WTC11 (cell line): ENCODE data around the gene PROSER3. TPM values are rescaled to one million over a fixed set of nuclear protein-coding genes. Genes with fewer than 3 reads are reported as not detected.
A peak's percentile ranks its signal among the peaks of the same experiment; 100 is the strongest.

ENCODE experiments used
- ATAC-seq: fragments of 200-7000 bp; cut with Tn5 transposase; 2 replicates; pipeline ENCODE4 v1.10.0; 2021; ENCODE audit warnings: mild to moderate bottlenecking, moderate library complexity
- CTCF ChIA-PET: fragments of 300-600 bp; sonication (Branson Sonifier 250); formaldehyde crosslinking; loops from one replicate; lab custom pipeline; 2021; ENCODE audit warnings: antibody characterized with exemption; lab: Charles Lee
- POLR2A ChIA-PET: fragments of 350-600 bp; sonication (Branson Sonifier 250); formaldehyde crosslinking; loops from one replicate; lab custom pipeline; 2021; ENCODE audit warnings: antibody characterized with exemption; lab: Charles Lee
- DNase-seq: peaks from one replicate; pipeline ENCODE4 v3.0.0; 2021; ENCODE audit warnings: low spot score
- H3K27ac Mint-ChIP-seq: 2 replicates; pipeline ENCODE4 v1.8.0; 2021; ENCODE audit warnings: mixed read lengths
- H3K27me3 Mint-ChIP-seq: 2 replicates; pipeline ENCODE4 v1.8.0; 2021; ENCODE audit warnings: low read depth, mild to moderate bottlenecking, moderate library complexity, mixed read lengths
- H3K36me3 Mint-ChIP-seq: 2 replicates; pipeline ENCODE4 v1.8.0; 2021; ENCODE audit warnings: mixed read lengths
- H3K4me1 Mint-ChIP-seq: 2 replicates; pipeline ENCODE4 v1.8.0; 2022; ENCODE audit warnings: mixed read lengths
- H3K4me3 Mint-ChIP-seq: 2 replicates; pipeline ENCODE4 v1.8.0; 2021; ENCODE audit warnings: mild to moderate bottlenecking, moderate library complexity, mixed read lengths
- H3K9me3 Mint-ChIP-seq: 2 replicates; pipeline ENCODE4 v1.8.0; 2021; ENCODE audit warnings: mixed read lengths
- ATF2 ChIP-seq: sonication (generic); formaldehyde crosslinking; IDR thresholded peaks from 2 replicates; pipeline ENCODE4 v1.8.1; 2022; ENCODE audit warnings: low read depth, missing genetic modification reagents, borderline replicate concordance
- E2F1 ChIP-seq: sonication (generic); formaldehyde crosslinking; IDR thresholded peaks from 2 replicates; pipeline ENCODE4 v1.8.0; 2022; ENCODE audit warnings: mild to moderate bottlenecking, missing genetic modification reagents
- E2F4 ChIP-seq: sonication (generic); formaldehyde crosslinking; IDR thresholded peaks from 2 replicates; pipeline ENCODE4 v1.8.1; 2022; ENCODE audit warnings: low read depth, mild to moderate bottlenecking, moderate library complexity, missing genetic modification reagents, borderline replicate concordance
- ELF4 ChIP-seq: sonication (generic); formaldehyde crosslinking; IDR thresholded peaks from 2 replicates; pipeline ENCODE4 v1.8.1; 2022; ENCODE audit warnings: low read depth, mild to moderate bottlenecking, moderate library complexity, missing genetic modification reagents
- ERG ChIP-seq: fragments of 250-450 bp; sonication (Bioruptor Pico); IDR thresholded peaks from 2 replicates; pipeline ENCODE4 v1.8.0; 2021; ENCODE audit warnings: mild to moderate bottlenecking
- FOXP1 ChIP-seq: sonication (generic); formaldehyde crosslinking; IDR thresholded peaks from 2 replicates; pipeline ENCODE4 v1.8.0; 2022; ENCODE audit warnings: missing genetic modification reagents, mild to moderate bottlenecking, moderate library complexity, borderline replicate concordance
- GABPB1 ChIP-seq: sonication (generic); formaldehyde crosslinking; IDR thresholded peaks from 2 replicates; pipeline ENCODE4 v1.8.1; 2023; ENCODE audit warnings: mild to moderate bottlenecking, missing genetic modification reagents
- GRHL2 ChIP-seq: fragments of 250-450 bp; sonication (Bioruptor Pico); IDR thresholded peaks from 2 replicates; pipeline ENCODE4 v1.8.0; 2022; ENCODE audit warnings: mild to moderate bottlenecking, moderate library complexity; ENCODE audit not compliant: insufficient replicate concordance, severe bottlenecking
- HMGXB4 ChIP-seq: sonication (generic); formaldehyde crosslinking; IDR thresholded peaks from 2 replicates; pipeline ENCODE4 v1.8.1; 2023; ENCODE audit warnings: mild to moderate bottlenecking, moderate library complexity, missing genetic modification reagents
- IRF1 ChIP-seq: sonication (generic); formaldehyde crosslinking; IDR thresholded peaks from 2 replicates; pipeline ENCODE4 v1.8.0; 2023; ENCODE audit warnings: missing genetic modification reagents
- MXD4 ChIP-seq: fragments of 250-450 bp; sonication (Bioruptor Pico); IDR thresholded peaks from 2 replicates; pipeline ENCODE4 v1.8.0; 2021; ENCODE audit warnings: mild to moderate bottlenecking, moderate library complexity, borderline replicate concordance
- NFYB ChIP-seq: sonication (generic); formaldehyde crosslinking; conservative IDR thresholded peaks from 2 replicates; pipeline ENCODE4 v1.8.0; 2022; ENCODE audit warnings: low read depth, missing genetic modification reagents
- NR1H2 ChIP-seq: sonication (generic); formaldehyde crosslinking; IDR thresholded peaks from 2 replicates; pipeline ENCODE4 v1.9.0; 2021; ENCODE audit warnings: mild to moderate bottlenecking, moderate library complexity, missing genetic modification reagents
- PREB ChIP-seq: sonication (generic); formaldehyde crosslinking; IDR thresholded peaks from 2 replicates; pipeline ENCODE4 v1.8.1; 2022; ENCODE audit warnings: mild to moderate bottlenecking, missing genetic modification reagents, moderate library complexity, borderline replicate concordance
- SP1 ChIP-seq: sonication (generic); formaldehyde crosslinking; conservative IDR thresholded peaks from 2 replicates; pipeline ENCODE4 v1.8.1; 2022; ENCODE audit warnings: missing genetic modification reagents
- ZBTB43 ChIP-seq: sonication (generic); formaldehyde crosslinking; IDR thresholded peaks from 2 replicates; pipeline ENCODE4 v1.8.1; 2023; ENCODE audit warnings: mild to moderate bottlenecking, missing genetic modification reagents
- ZNF121 ChIP-seq: sonication (generic); formaldehyde crosslinking; IDR thresholded peaks from 2 replicates; pipeline ENCODE4 v1.8.0; 2023; ENCODE audit warnings: missing genetic modification reagents
- ZNF317 ChIP-seq: sonication (generic); formaldehyde crosslinking; IDR thresholded peaks from 2 replicates; pipeline ENCODE4 v1.8.1; 2023; ENCODE audit warnings: low read depth, mild to moderate bottlenecking, moderate library complexity, missing genetic modification reagents, borderline replicate concordance
- ZNF396 ChIP-seq: fragments of 250-450 bp; sonication (Bioruptor Pico); IDR thresholded peaks from 2 replicates; pipeline ENCODE4 v1.8.0; 2021; ENCODE audit warnings: mild to moderate bottlenecking, moderate library complexity, borderline replicate concordance
- ZNF512 ChIP-seq: sonication (generic); formaldehyde crosslinking; IDR thresholded peaks from 2 replicates; pipeline ENCODE4 v1.8.1; 2022; ENCODE audit warnings: missing genetic modification reagents, borderline replicate concordance
- total RNA-seq: library from RNA; stranded (reverse); gene quantifications from 3 replicates; pipeline ENCODE4 v1.2.3, GENCODE V29; 2021

Gene PROSER3
- total RNA-seq, 1 experiment from 2014 or later = 32.9 TPM

- TF ChIP-seq IRF1 (no peak), FOXP1 (0 out of 2 replicates have a peak, but pooled peaks have one; percentile 29), GABPB1 (CRISPR knock-in tag) (0 out of 2 replicates have a peak, but pooled peaks have one; percentile 23), ZBTB43 (0 out of 2 replicates have a peak, but pooled peaks have one; percentile 50), SP1 (CRISPR knock-in tag) (peak; percentile 32; the same call in 1 of the 2 replicates)
Measured at GRCh38 chr19:35797663-35798062, 39.7 kb downstream of the PROSER3 start (continued).

GRCh38 chr19:35801828-35802227 lies 43.9 kb downstream of the PROSER3 start:
- Mint-ChIP-seq H3K36me3 (no peaks in the 10 kb centered on the region), H3K4me1 (peaks cover 10% of the 10 kb centered on the region), H3K27ac (no peak overlapping the region), H3K27me3 (peaks cover 43% of the 10 kb centered on the region), H3K9me3 (no peaks in the 10 kb centered on the region), H3K4me3 (no peak overlapping the region)
- CTCF ChIA-PET = interaction anchor here (1.3 kb wide), 1 partner anchor 17 kb away, joined by 4 read pairs; no protein-coding TSS in a partner anchor
- TF ChIP-seq ZNF317 (CRISPR knock-in tag) (peak; percentile 63; the same call in 1 of the 2 replicates), ELF4 (CRISPR knock-in tag) (no peak)
- ATAC-seq (no peak), DNase-seq (no peak)
- POLR2A ChIA-PET = no interaction called here

- no peaks in the 10 kb centered on the region for H3K9me3 Mint-ChIP-seq
- no peak overlapping the region for H3K27ac Mint-ChIP-seq
- H3K4me3 Mint-ChIP-seq = no peak overlapping the region
- ChIA-PET CTCF (no interaction called here), POLR2A (no interaction called here)
- no peak for TF ChIP-seq E2F4
- no peak for TF ChIP-seq ZNF396 (CRISPR knock-in tag)
- TF ChIP-seq NFYB (CRISPR knock-in tag) = no peak
- TF ChIP-seq ATF2 = no peak
- no peak for TF ChIP-seq ZNF512 (CRISPR knock-in tag)
- TF ChIP-seq ZNF121 (CRISPR knock-in tag) = no peak
- TF ChIP-seq ERG (CRISPR knock-in tag) = no peak
- TF ChIP-seq GRHL2 (CRISPR knock-in tag) = no peak
- no peak for TF ChIP-seq NR1H2 (CRISPR knock-in tag)
- TF ChIP-seq MXD4 (CRISPR knock-in tag) = no peak
- no peak for TF ChIP-seq E2F1
- TF ChIP-seq PREB (CRISPR knock-in tag) = no peak
- no peak for TF ChIP-seq HMGXB4 (CRISPR knock-in tag)
- DNase-seq (no peak), ATAC-seq (no peak)
- peaks cover 2% of the 10 kb centered on the region for H3K4me1 Mint-ChIP-seq
- H3K27me3 Mint-ChIP-seq = peaks cover 22% of the 10 kb centered on the region
- no peaks in the 10 kb centered on the region for H3K36me3 Mint-ChIP-seq
Measured at GRCh38 chr19:35805526-35806102, 47.6 kb downstream of the PROSER3 start.
